Esophagus muscularis mucosa (tissue), 4 donors: ENCODE data around the gene FCHO1.

Experiments used
- EP300 ChIP-seq: sonication (generic); formaldehyde crosslinking; IDR thresholded peaks from one replicate; pipeline ENCODE4 v1.6.1; 2017; ENCODE audit warnings: antibody characterized with exemption
- POLR2A ChIP-seq: fragments of 450-650 bp; IDR thresholded peaks from one replicate; pipeline ENCODE4 v1.6.1; 2017; ENCODE audit warnings: antibody characterized with exemption, moderate library complexity, mild to moderate bottlenecking, low read depth
- POLR2AphosphoS5 ChIP-seq, 2 donors: sonication (generic); formaldehyde crosslinking; IDR thresholded peaks; one replicate each; pipeline ENCODE4 v1.6.1; 2017; ENCODE audit warnings: antibody characterized with exemption in 2 of 2
- TF ChIP-seq, protein P1 (sequence below), 3 experiments: fragments of 200-600 bp in 2 of 3; fragments of 450-650 bp in 1 of 3; sonication (generic) in 2 of 3; IDR thresholded peaks; one replicate each; pipeline ENCODE4 v1.5.1; 2017 to 2019; ENCODE audit warnings: antibody characterized with exemption in 3 of 3, mild to moderate bottlenecking in 2 of 3, moderate library complexity in 1 of 3

DNA sequence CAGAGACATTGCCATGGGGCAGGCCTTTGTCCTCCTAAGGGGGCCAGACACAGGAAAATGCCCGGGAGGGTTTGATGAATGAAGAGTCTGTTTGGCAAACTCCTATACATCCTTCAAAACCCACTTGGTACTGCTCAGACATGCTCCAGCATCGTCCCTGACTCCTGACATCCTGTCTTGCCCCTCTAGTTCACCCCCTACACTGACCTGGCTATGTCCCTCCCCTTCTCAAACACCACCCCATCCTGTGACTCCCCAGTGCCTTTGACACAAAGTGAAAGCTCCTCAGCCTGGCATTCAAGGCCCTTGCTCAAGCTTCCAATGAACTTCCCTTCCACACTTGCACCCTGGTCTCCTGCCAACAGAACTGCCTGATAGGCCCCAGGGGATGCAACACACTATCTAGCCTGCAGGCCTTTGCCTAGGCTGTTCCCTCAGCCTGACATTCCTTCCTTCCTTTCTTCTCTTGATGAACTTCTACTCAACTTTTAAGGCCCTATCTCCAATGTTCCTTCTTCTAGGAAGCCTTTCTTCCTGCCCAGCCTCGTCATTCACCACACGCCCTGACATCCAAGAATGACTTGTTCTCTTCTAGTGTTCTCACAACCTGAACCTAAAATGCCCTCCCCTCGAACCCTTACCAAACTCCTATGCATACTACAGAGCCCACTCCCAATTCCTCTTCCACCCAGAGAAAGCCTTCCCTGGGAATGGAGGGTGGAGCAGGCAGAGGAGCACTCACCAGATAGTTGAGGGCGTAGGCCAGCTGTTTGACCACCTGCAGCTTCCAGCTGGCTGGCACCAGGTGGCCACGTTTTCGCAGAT, 84.1 kb downstream of the FCHO1 start:
- TF ChIP-seq POLR2A (no peak), POLR2AphosphoS5 (IDR thresholded peaks at IDR 0.05) (no peak), EP300 (no peak)
- TF ChIP-seq, protein P1, sequence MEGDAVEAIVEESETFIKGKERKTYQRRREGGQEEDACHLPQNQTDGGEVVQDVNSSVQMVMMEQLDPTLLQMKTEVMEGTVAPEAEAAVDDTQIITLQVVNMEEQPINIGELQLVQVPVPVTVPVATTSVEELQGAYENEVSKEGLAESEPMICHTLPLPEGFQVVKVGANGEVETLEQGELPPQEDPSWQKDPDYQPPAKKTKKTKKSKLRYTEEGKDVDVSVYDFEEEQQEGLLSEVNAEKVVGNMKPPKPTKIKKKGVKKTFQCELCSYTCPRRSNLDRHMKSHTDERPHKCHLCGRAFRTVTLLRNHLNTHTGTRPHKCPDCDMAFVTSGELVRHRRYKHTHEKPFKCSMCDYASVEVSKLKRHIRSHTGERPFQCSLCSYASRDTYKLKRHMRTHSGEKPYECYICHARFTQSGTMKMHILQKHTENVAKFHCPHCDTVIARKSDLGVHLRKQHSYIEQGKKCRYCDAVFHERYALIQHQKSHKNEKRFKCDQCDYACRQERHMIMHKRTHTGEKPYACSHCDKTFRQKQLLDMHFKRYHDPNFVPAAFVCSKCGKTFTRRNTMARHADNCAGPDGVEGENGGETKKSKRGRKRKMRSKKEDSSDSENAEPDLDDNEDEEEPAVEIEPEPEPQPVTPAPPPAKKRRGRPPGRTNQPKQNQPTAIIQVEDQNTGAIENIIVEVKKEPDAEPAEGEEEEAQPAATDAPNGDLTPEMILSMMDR (IDR thresholded peaks at IDR 0.05) = no peak
